H1 (cell line): ENCODE results near the gene FAM90A1. TPM values are rescaled to one million over a fixed set of nuclear protein-coding genes. Genes with fewer than 3 reads are reported as not detected.
"Not testable (repeated sequence)": the region's sequence is repeated elsewhere in the genome, so short reads cannot be mapped to it uniquely, and the experiment has no call there.

Source experiments
- CTCF ChIA-PET: fragments of 300-600 bp; sonication (Branson Sonifier 250); formaldehyde crosslinking; loops from one replicate; lab custom pipeline; 2021; ENCODE audit not compliant: partially characterized antibody; lab: Charles Lee
- POLR2A ChIA-PET: fragments of 300-600 bp; sonication (Branson Sonifier 250); formaldehyde crosslinking; loops from one replicate; lab custom pipeline; 2021; ENCODE audit warnings: inconsistent platforms; ENCODE audit not compliant: partially characterized antibody; lab: Charles Lee
- DNase-seq, 2 experiments: peaks; one replicate each; pipeline versions ENCODE4 v3.0.0 to v3.0.0-alpha.2; 2010 to 2022; ENCODE audit warnings: low spot score in 2 of 2, low read depth in 1 of 2, mixed read lengths in 1 of 2
- FAIRE-seq: peaks from 2 replicates; lab custom pipeline; 2011; peaks lifted over from hg19 to GRCh38; lab: Jason Lieb, UNC
- H2AFZ ChIP-seq: 2 replicates; pipeline ENCODE4 v1.8.1; 2012; ENCODE audit warnings: low read length, inconsistent platforms
- H2AK5ac ChIP-seq: 2 replicates; pipeline ENCODE4 v1.6.1; 2013; ENCODE audit warnings: low read depth, low read length
- H2BK120ac ChIP-seq: replicated peaks from 2 replicates; pipeline ENCODE3; 2013; ENCODE audit warnings: low read depth, low read length, inconsistent platforms
- H2BK12ac ChIP-seq: 2 replicates; pipeline ENCODE4 v1.6.1; 2013; ENCODE audit warnings: low read depth, low read length
- H2BK15ac ChIP-seq: 2 replicates; pipeline ENCODE4 v1.6.1; 2013; ENCODE audit warnings: low read length
- H2BK20ac ChIP-seq: 2 replicates; pipeline ENCODE4 v1.6.1; 2013; ENCODE audit warnings: low read length
- H2BK5ac ChIP-seq: 2 replicates; pipeline ENCODE4 v1.6.1; 2013; ENCODE audit warnings: low read depth, low read length
- H3K14ac ChIP-seq: 2 replicates; pipeline ENCODE4 v1.6.1; 2013; ENCODE audit warnings: inconsistent platforms; ENCODE audit not compliant: insufficient read length
- H3K18ac ChIP-seq: 2 replicates; pipeline ENCODE4 v1.6.1; 2013; ENCODE audit warnings: low read length; ENCODE audit errors: extremely low read depth
- H3K23ac ChIP-seq: 2 replicates; pipeline ENCODE4 v1.6.1; 2013; ENCODE audit warnings: inconsistent platforms; ENCODE audit not compliant: insufficient read length
- H3K23me2 ChIP-seq: 2 replicates; pipeline ENCODE4 v1.6.1; 2013; ENCODE audit warnings: low read depth, low read length
- H3K27ac ChIP-seq: 2 replicates; pipeline ENCODE4 v1.6.1; 2011; ENCODE audit warnings: low read depth, low read length, inconsistent platforms
- H3K27me3 ChIP-seq, 4 experiments: replicated peaks in 1 of 4; 1 replicate in 1 of 4; 2 replicates in 3 of 4; pipeline versions ENCODE4 v1.6.1 to v1.8.1; 2011 to 2013; ENCODE audit warnings: low read length in 3 of 4, mild to moderate bottlenecking in 3 of 4, inconsistent platforms in 2 of 4, mixed read lengths in 2 of 4, moderate library complexity in 1 of 4; ENCODE audit not compliant: control insufficient read depth in 3 of 4, insufficient read depth in 3 of 4; ENCODE audit errors: extremely low read depth in 1 of 4
- H3K36me3 ChIP-seq, 4 experiments: 2 replicates each; pipeline versions ENCODE4 v1.6.1 to v1.8.1; 2011 to 2013; ENCODE audit warnings: mild to moderate bottlenecking in 4 of 4, low read length in 3 of 4, moderate library complexity in 2 of 4, control low read depth in 1 of 4, inconsistent platforms in 1 of 4; ENCODE audit not compliant: insufficient read depth in 4 of 4, control insufficient read depth in 2 of 4
- H3K4ac ChIP-seq: replicated peaks from 2 replicates; pipeline ENCODE3; 2013; ENCODE audit warnings: low read length, low read depth, mixed read lengths, inconsistent platforms; ENCODE audit not compliant: insufficient read length
- H3K4me1 ChIP-seq, 4 experiments: replicated peaks in 1 of 4; 1 replicate in 1 of 4; 2 replicates in 3 of 4; pipeline versions ENCODE4 v1.6.1 to v1.8.1; 2011 to 2013; ENCODE audit warnings: low read length in 3 of 4, inconsistent platforms in 2 of 4, mixed read lengths in 1 of 4; ENCODE audit not compliant: insufficient read depth in 4 of 4, control insufficient read depth in 3 of 4
- H3K4me2 ChIP-seq, 2 experiments: 2 replicates each; pipeline versions ENCODE4 v1.6.1 to v1.8.1; 2011 to 2013; ENCODE audit warnings: low read depth in 2 of 2, low read length in 2 of 2, control low read depth in 1 of 2, inconsistent platforms in 1 of 2, mild to moderate bottlenecking in 1 of 2; ENCODE audit not compliant: insufficient read depth in 1 of 2
- H3K4me3 ChIP-seq, 4 experiments: fragments of 200-600, 300-600 bp in 1 of 4; sonication (generic), shearing (Covaris generic), sonication (Bioruptor Twin) in 1 of 4; 2 replicates each; pipeline versions ENCODE4 v1.5.1 to v1.8.1; 2011 to 2016; ENCODE audit warnings: low read length in 4 of 4, low read depth in 3 of 4, control low read depth in 2 of 4, inconsistent platforms in 2 of 4, mild to moderate bottlenecking in 2 of 4, mixed read lengths in 1 of 4, moderate library complexity in 1 of 4; ENCODE audit not compliant: insufficient read depth in 2 of 4; ENCODE audit errors: extremely low read depth in 1 of 4
- H3K56ac ChIP-seq: replicated peaks from 2 replicates; pipeline ENCODE3; 2013; ENCODE audit warnings: low read depth, mild to moderate bottlenecking, mixed read lengths, low read length, inconsistent platforms; ENCODE audit not compliant: insufficient read length
- H3K79me1 ChIP-seq: 2 replicates; pipeline ENCODE4 v1.6.1; 2013; ENCODE audit warnings: low read depth, low read length, control low read depth
- H3K79me2 ChIP-seq, 2 experiments: 2 replicates each; pipeline versions ENCODE4 v1.6.1 to v1.8.1; 2012 to 2013; ENCODE audit warnings: low read length in 2 of 2, mild to moderate bottlenecking in 2 of 2, inconsistent platforms in 1 of 2; ENCODE audit not compliant: insufficient read depth in 2 of 2, control insufficient read depth in 1 of 2
- H3K9ac ChIP-seq, 4 experiments: replicated peaks in 1 of 4; 1 replicate in 1 of 4; 2 replicates in 3 of 4; pipeline versions ENCODE4 v1.6.1 to v1.8.1; 2011 to 2013; ENCODE audit warnings: low read depth in 3 of 4, low read length in 3 of 4, control low read depth in 2 of 4, mild to moderate bottlenecking in 2 of 4, moderate library complexity in 2 of 4, inconsistent platforms in 1 of 4; ENCODE audit errors: extremely low read depth in 1 of 4
- H3K9me3 ChIP-seq, 2 experiments: 2 replicates each; pipeline versions ENCODE4 v1.6.1 to v1.8.1; 2012 to 2013; ENCODE audit warnings: mild to moderate bottlenecking in 2 of 2, moderate library complexity in 2 of 2, control low read depth in 1 of 2, inconsistent platforms in 1 of 2, low read depth in 1 of 2, low read length in 1 of 2, mixed read lengths in 1 of 2; ENCODE audit not compliant: insufficient read depth in 2 of 2
- H4K20me1 ChIP-seq, 2 experiments: replicated peaks in 1 of 2; 2 replicates each; pipeline versions ENCODE3 to v1.8.1; 2011 to 2013; ENCODE audit warnings: inconsistent platforms in 2 of 2, low read length in 2 of 2, mild to moderate bottlenecking in 1 of 2; ENCODE audit not compliant: insufficient read depth in 2 of 2, control insufficient read depth in 1 of 2
- H4K5ac ChIP-seq: 2 replicates; pipeline ENCODE4 v1.6.1; 2013; ENCODE audit warnings: low read length, low read depth, mixed read lengths, inconsistent platforms; ENCODE audit not compliant: insufficient read length
- H4K8ac ChIP-seq: 2 replicates; pipeline ENCODE4 v1.8.0; 2013; ENCODE audit warnings: mild to moderate bottlenecking, moderate library complexity, low read length, inconsistent platforms; ENCODE audit not compliant: insufficient read depth; ENCODE audit errors: extremely low read depth
- H4K91ac ChIP-seq: replicated peaks from 2 replicates; pipeline ENCODE3; 2013; ENCODE audit warnings: low read length, mixed read lengths, inconsistent platforms; ENCODE audit not compliant: insufficient read length
- WGBS, 2 experiments: shearing (Covaris generic) in 1 of 2; methylation state at CpG; one replicate each; pipeline versions ENCODE4 v1.1.6 to v1.1.7; 2013 to 2015; ENCODE audit warnings: low lambda C conversion rate in 2 of 2, mixed read lengths in 2 of 2, inconsistent platforms in 1 of 2, low coverage in 1 of 2, missing lambda C conversion rate in 1 of 2; ENCODE audit not compliant: insufficient replicate concordance in 2 of 2, insufficient coverage in 1 of 2, insufficient read length in 1 of 2; ENCODE audit errors: extremely low coverage in 1 of 2, missing lambda C conversion rate in 1 of 2; 5-methylcytosine and 5-hydroxymethylcytosine counted together
- polyA plus RNA-seq, 7 experiments: library from polyadenylated mRNA; depleted of rRNA in 3 of 7; stranded (reverse) in 5 of 7; unstranded in 2 of 7; fragments of >200 nt in 5 of 7; fragments of 200-250 nt in 2 of 7; gene quantifications; 1 replicate in 5 of 7; 2 replicates in 1 of 7; 4 replicates in 1 of 7; pipeline versions ENCODE4 v1.2.1 to v1.2.3, GENCODE V29; 2011 to 2013; ENCODE audit warnings: missing spikeins in 2 of 7, mixed read lengths in 2 of 7
- total RNA-seq: library from RNA; stranded (reverse); fragmentation: NEBNext Ultra II Directional; extraction: Animal tissue kit (Norgen Biotek cat#: 25700); gene quantifications from 2 replicates; pipeline ENCODE4 v1.2.1, GENCODE V29; 2021

The FAM90A1 gene
- total and polyA plus RNA-seq, 2 of the 8 experiments (the other 6 are each of a cell fraction or from before 2014, with no cell fraction given) = 0.21 TPM; not detected in 1

DNA sequence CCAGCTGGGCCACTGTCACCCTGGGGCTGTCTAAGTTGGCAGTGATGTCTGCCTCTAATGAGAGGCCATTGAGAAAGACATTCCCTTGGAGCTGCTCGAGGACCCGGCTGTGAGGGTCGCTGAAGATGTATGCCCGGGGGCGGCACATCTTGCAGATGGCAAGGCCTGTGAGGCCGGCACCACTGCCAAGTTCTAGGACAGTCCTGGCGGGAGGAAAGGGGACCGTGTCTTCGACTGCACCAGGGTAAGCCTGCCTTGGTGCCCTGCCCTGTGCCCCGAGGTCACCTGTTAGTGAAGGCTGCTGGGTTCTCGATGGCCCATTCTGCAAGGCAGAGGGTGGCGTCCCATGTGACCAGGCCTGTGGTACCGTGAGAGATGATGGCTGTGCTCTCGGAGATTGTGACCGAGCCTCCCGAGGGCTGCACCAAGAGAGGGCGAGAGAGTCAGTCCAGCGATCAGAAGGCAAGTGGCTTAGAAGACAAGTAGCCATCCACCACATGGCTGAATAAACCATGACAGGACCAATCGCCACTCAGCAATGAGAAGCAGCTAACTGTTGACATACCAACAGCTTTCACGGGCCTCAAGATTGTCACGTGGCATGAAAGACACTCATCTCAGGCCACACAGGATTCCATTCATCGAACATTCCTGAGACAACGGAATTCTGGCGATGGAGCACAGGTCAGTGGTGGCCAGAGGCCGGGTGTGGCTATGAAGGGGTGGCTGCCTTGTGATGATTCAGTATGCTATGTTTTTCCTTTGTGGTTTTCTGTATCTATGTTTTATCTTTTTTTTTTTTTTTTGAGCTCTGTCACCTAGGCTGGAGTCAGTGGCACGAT lies 8.1 kb upstream of the FAM90A1 start:
- not testable (repeated sequence) for H2BK20ac ChIP-seq, H3K9ac ChIP-seq, H3K4me3 ChIP-seq, H2BK12ac ChIP-seq, H3K23ac ChIP-seq, H2AK5ac ChIP-seq, H2BK5ac ChIP-seq, H3K14ac ChIP-seq, DNase-seq, H3K56ac ChIP-seq, H3K27me3 ChIP-seq, H3K18ac ChIP-seq, H4K5ac ChIP-seq, H3K36me3 ChIP-seq, H2AFZ ChIP-seq, H3K9me3 ChIP-seq, H4K8ac ChIP-seq, H2BK120ac ChIP-seq, H3K79me2 ChIP-seq, FAIRE-seq, H3K23me2 ChIP-seq, H3K4me1 ChIP-seq, H3K4me2 ChIP-seq, H3K4ac ChIP-seq, H3K27ac ChIP-seq, H4K91ac ChIP-seq, H3K79me1 ChIP-seq, H4K20me1 ChIP-seq, H2BK15ac ChIP-seq
- CTCF ChIA-PET = interaction anchor here (0.7 to 2.8 kb wide), 3 partner anchors 98 to 149 kb away, joined by 3 to 17 read pairs (median 3); no protein-coding TSS in a partner anchor
- POLR2A ChIA-PET = interaction anchor here (0.6 kb wide), 1 partner anchor 148 kb away, joined by 3 read pairs; no protein-coding TSS in a partner anchor
- WGBS, 2 experiments = 93% methylated on average over 22 of the region's 26 CpGs; no CpG with 5 or more reads in 1 of the 2 experiments
